Measurements from ENCODE around the gene DPYSL5.

The DPYSL5 gene

DNA sequence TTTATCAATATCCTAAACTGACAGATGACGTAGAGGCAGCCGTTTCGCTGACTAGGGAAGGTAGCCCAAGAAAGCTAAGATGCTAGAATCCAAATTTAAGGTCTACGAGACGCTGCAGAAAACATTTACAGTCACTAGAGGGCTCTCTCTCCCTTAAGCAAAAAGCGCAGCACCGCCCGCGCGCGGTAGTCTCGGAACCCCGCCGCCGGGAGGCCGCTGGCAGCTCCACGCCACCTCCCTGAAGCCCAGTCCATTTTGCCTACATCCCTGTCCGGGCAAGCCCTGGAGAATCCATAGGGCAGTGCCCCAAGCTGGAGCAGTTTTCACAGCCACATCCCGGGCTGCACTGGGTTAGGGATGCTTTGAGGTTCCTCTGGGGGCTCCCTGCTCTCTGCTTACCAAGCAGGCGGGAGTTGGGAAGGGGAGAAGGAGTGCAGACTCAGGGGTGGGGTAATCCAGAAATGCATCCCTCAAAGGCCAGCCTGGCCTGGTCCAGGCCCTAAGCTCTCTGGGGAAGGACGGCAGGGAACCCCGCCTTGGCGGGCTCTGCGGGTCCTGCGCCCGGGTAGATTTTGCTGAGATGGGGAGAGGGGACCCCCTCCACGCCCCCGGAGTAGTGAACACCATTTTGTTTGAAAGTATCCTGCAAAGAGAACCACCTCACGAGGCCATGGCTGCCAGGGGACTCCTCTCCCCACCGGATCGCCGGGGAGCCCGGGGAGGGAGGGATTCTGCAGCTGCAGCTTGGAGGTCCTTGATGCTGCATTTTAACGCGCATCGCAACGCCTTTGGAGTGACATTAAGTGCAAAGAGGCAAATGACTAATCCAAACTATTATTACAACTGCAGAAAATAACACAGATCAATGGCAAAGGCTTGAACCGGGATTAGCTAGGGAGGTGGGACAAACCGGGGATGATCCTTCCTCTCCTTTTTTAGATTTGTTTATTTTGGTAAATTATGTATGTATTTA, 1.3 kb upstream of the DPYSL5 start:
- no peak for DNase-seq (ENCODE audit: low read depth, low spot score)

DNA sequence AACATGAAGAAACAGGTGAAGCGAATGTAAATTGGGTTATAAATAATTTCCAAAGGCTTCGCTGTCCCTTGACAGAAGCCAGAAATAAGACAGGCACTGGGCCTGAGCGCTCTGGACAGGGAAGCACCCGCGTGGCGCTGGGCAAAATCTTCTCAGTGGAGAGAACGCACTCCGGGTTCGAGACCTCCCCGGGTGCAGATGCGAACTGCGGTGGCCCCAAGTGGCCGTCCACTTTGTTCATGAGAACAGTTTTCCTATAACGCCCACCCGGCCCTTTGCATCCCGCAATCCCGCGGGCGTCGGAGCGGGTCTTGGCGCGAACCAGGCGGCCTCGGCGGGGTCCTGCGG, 651 bp upstream of the DPYSL5 start:
- DNase-seq (ENCODE audit: low read depth, low spot score): no peak

DNA sequence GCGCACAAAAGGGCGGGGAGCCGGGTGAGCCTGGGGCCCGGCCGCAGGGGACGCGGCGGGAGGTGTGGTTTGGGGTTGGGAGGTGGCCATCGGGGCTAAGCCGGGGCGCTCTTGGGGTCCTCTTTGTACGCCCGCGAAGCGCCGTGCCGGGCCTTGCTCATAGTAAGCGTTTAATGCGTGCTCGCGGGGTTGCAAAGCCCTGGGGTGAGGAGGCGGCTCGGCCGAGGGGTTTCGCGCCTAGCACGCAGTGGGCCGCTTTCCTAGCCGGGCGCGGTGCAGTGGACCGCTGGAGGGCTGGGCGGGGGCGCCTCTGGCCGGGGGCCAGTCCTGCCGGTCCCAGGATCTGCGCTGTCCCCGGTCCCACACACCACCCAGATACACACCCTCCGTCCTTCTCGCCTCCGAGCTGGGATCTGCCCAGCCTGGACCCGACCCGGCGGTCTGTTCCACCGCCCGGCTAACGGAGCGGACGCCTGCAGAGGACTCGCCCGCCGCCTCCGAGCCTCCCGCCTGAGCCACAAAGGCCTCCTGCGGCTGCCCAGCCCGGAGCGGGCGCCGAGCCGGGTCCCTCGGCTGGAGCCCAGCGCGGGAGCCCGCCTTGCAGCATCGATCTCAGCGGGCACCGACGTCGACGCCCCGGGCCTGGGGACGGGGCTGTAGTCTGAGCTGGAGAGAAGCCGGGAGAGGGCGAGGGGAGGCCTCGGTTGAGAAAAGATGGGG, 564 bp downstream of the DPYSL5 start:
- DNase-seq (ENCODE audit: low read depth, low spot score): no peak

DNA sequence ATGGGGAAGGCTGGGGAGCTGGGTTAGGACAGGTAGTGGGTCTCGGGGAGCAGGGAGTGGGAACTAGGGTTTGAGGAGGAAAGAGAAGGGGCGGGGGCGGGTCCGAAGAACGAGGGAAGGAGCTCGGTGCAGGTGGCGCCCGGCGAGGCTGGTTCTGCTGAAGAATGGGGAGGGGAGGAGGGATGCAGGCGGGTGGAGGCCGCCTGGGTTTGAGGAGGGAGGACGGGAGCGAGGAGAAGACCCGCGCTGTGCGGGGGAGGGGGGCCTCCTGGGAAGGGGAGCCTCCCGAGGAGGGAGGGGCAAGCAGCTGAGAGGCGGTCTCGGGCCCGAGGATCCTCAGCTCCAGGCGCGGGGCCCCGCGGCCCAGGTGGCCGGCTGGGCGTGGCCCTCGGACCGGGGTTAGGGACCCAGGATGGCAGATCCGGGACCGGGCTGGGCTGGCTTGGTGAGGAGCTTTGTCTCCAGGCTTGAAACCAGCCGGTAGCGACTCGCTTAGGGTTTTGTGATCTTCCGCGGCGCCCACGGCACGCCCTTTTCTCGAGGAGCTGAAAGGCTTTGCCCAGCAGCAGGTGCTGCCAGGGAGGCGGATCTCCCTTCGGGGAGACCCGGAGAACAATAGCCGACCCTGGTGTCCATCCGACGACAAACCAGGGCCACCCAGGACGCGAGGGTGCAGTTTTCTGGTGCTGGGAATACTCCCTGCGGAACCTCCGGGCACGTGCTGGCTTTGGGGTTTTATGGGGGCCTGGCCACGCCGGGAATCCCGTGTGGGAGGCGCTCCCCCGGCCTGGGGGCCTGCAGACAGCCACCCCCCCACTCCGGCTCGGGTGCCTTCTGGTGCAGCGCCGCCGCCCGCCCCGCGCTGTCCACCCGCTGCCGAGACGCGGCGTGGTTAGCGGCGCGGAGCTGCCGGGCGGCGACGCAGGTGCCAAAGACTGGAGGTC, 1.4 kb downstream of the DPYSL5 start:
- DNase-seq (ENCODE audit: low read depth, low spot score): no peak

DNA sequence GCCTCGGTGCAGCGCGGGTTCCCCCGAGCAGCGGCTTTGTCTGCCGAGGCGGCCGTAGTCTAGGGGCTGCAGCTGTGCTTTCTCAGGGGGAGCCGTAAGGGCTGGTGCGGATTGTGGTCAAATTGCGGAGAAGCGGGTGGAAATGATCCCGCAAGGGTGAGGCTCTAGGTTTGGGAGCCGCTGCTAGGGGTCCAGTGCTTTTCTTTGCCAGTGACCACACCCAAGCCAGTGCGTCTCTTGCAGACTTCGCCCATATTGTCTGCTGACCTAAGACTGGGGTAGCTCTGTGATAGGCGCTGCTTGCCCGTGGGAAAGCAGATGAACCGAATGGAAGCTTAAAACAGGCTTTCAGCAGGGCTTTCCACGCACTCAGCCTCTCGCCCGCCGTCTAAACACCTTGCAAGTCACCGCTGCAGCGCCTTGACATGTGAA, 2.1 kb downstream of the DPYSL5 start:
- no peak for DNase-seq (ENCODE audit: low read depth, low spot score)

DNA sequence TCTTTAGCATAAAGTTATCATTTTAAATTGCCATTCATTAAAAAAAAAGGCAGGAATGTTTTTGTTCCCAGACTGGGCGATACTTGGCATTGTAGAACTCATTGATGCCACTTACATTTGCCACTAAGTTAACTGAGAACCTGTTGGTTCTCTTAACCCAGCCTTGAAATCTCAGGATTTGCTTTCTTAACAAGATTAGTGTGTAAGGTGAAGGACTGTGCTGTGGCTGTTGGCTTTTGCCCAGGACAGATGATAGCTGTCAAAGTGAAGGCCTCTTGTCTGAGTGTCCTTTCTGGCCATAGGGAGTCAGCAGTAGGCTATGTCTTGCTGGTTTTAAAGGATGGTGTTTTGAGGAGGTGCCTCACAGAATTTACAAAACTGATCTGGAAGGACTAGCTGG, 2.6 kb downstream of the DPYSL5 start:
- DNase-seq (ENCODE audit: low read depth, low spot score): no peak

DNA sequence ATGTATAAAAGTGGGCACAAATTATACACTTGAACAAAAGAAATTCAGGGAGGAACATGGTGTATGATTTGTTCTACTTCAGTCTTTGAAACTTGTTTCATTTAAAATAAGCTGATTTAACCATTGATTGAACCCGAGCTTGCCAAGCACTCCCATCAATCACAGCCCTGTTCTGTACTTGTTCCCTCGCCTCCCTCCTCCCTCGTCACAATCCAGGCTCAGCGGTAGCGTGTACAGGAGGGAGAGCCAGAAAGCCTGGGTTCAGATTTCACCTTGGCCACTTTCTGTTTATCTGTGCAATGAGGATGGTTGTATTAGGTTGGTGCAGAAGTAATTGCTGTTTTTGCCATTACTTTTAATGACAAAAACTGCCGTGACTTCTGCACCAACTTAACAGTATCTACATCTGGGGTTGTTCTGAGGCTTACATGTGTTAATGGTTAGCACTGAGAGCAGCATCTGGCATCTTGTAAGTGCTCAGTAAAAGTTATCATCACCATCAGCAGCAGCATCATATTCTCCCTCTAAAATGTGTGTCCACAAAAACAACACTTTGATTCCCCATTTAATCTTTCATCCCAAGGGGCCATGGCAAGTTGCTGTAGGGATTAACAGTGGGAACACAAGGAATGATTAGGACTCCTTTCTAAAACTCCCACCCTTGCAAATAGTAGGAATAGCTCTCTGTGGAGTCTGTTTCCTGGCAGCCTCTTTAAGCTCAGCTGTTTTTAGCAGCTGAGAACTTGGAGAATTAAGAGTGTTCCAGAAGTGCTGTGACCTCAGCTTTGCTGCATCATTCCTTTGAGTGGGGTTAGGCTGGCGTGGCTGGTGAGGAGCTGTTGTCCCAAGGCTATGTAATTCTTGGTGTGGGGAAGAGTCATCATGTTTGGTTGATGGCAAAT, 4.7 kb downstream of the DPYSL5 start:
- no peak for DNase-seq (ENCODE audit: low read depth, low spot score)

DNA sequence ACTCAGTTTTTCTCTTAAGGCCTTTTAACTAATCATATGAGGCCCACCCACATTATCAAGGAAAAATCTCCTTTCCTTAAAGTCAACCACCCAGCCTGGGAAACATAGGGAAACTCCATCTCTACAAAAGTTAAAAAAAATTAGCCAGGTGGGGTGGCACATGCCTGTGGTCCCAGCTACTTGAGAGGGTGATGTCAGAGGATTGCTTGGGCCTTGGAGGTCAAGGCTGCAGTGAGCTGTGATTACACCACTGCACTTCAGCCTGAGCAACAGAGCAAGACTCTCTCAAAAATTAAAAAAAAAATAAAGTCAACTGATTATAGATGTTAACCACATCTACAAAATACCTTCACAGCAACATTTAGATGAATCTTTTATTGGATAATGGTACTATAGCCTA, 5.8 kb downstream of the DPYSL5 start:
- no peak for DNase-seq (ENCODE audit: low read depth, low spot score)

DNA sequence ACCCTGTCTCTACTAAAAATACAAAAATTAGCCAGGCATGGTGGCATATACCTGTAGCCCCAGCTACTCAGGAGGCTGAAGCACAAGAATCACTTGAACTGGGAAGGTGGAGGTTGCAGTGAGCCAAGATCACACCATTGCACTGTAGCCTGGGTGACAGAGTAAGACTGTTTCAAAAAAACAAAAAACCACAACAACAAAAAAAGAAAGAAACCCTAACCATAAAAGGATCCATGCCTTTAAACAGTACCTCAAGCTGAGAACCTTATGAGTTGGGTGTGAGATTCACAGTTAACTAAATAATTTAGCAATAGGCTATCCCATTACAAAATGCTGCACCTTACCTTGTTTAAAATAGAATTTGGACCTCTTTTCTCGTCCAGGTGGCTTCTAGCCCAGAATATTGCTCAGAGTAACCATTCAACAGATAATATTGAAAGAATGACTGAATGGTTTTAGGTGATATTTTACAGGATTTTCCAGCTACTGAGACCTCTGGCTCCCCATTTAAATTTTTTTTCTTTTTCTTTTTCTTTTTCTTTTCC, 6.4 kb downstream of the DPYSL5 start:
- DNase-seq (ENCODE audit: low read depth, low spot score): no peak

DNA sequence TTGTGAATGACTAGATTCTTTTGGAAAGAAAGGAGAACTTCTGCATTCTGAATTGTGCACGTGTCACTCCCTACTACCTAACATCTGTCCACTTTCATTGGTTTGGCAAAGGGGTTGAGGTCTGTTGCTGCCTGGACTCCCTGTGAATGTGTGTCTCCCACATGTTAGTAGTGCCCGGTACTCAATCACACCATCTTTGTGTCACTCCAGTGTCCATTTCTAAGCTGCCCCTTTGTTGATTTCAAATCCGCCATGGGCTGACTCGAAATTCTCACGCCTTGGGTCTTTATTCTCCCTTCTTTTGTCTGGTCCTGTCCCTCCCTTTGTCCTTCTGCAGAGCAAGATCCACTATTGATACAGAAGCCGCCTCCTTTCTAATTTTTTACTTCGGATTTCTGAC, 7.5 kb downstream of the DPYSL5 start:
- DNase-seq (ENCODE audit: low read depth, low spot score): no peak

DNA sequence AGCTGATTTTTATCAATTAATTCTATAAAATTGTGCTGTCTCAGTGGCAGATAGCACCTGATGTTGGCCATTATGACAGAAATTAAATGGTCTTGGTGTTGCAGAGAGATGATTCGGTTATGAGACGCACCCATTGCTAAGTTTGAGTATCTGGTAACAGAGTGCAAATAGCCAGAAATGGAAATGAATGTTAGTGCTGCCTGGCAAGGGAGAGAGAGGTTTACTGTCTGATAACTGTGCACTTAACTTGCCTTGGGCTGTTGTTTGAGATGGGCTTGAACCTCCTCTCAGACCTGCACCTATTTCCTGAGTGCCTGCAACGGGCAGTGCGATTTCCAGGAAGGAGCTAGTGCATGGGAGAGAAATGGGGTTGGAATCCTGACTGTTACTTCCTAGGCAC, 11.7 kb downstream of the DPYSL5 start:
- DNase-seq (ENCODE audit: low read depth, low spot score): no peak

DNA sequence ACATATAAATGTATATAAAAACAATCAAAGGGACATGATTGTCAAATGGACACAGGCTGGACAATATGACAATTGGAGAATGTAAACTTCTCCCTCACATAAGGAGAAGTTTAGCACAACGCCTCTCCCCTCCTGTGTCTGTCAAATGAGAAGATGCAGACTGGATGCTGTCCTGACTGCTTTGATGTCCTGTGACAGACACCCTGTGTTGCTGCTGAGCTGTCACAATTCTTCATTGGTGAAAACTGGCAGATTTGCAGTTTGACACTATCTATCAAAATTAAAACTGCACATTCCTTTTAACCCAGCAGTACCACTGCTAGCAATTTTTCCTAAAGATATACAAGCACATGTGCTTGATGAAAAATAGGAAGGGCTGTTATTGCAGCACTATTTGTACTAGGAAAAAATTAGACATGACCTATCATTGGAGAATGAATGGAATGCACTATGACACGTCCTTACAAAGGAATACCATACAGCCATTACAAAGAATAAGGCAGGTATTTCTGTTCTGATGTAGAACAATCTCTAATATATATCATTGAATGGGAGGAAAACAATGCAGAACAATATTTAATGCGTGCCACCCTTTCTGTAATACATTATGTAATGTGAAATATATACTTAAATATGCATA, 12.4 kb downstream of the DPYSL5 start:
- DNase-seq (ENCODE audit: low read depth, low spot score): no peak

DNA sequence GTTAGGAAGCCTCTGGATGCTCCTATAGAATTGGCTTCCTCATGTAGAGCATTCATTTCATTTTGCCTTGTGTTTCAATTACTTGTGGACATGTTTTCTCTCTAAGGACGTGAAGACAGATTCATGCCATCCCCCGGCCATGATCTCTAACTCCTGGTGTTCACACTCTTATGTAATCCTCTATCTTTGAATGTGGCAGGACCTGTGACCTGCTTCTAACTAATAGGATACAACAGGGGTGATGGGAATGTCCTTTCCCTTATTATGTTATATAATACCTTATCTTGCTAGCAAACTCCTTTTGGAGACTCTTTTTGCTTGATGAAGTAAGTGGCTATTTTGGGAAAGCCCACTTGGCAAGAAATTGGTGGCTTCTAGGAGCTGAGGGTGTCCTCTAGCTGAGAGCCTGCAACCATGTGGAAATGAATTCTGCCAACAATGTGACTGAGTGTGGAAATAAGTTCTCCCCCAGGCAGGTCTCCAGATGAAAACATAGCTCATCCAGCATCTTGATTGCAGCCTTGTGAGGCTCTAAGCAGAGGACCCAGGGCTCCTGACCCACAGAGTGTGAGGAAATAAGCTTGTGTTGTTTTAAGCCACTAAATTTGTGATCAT, 13.8 kb downstream of the DPYSL5 start:
- no peak for DNase-seq (ENCODE audit: low read depth, low spot score)

DNA sequence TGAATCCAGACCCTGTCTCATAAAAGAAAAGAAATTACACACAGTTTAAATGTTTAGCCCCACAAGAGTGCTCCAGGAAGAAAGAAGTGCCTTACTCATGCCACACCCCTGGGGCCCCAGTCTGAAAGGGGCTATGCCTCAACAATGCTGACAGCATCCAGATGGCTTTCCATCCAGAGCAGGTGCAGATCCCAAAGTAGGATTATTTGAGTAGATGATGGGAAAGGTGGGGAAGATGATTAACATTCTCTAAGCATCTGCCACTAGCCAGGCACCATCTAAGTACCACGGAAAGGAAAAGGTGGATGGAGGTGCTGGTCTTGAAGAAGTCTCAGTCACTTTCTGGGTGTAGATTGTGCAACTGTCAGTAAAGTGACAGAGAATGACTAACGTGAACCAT, 16.3 kb downstream of the DPYSL5 start:
- DNase-seq (ENCODE audit: low read depth, low spot score): no peak

DNA sequence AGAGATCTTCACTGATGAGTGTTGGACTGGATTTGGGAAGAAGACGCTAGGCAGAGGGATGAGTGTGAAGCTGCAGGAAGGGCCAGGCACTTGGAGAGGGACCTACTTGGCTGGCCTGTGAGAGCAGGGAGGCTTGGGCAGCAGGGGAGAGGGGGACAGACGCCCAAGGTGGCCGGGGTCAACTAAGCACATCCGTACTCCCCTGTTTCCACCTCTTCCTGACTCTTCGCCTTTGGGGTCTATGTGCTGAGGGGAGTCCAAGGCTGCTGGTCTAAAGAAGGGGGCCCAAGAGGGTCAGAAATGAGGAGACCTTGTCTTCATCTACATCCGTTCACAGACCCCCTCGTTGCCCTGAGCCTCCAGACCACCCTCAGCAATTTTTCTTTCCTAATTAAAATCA, 16.7 kb downstream of the DPYSL5 start:
- no peak for DNase-seq (ENCODE audit: low read depth, low spot score)

DNA sequence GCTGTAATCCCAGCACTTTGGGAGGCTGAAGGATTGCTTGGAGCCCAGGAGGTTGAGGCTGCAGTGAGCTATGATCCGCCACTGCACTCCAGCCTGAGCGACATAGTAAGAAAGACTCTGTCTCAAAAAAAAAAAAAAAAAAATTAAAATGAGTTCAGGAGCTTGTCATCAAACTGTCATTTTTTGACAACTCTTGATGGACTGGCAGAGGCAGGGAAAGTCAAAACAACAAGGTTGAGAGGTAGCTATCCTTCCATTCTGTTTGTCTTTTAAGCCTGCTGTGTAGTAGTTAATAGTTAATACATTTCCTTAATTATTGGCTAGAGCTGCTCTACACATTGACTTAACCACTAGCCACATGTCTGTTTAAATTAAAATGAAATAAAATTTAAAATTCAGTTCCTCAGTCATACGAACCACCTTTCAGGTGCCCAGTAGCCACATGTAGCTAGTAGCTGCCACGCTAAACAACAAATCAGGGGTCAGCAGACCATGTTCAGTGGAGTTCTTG, 22.7 kb downstream of the DPYSL5 start:
- DNase-seq (ENCODE audit: low read depth, low spot score): no peak

DNA sequence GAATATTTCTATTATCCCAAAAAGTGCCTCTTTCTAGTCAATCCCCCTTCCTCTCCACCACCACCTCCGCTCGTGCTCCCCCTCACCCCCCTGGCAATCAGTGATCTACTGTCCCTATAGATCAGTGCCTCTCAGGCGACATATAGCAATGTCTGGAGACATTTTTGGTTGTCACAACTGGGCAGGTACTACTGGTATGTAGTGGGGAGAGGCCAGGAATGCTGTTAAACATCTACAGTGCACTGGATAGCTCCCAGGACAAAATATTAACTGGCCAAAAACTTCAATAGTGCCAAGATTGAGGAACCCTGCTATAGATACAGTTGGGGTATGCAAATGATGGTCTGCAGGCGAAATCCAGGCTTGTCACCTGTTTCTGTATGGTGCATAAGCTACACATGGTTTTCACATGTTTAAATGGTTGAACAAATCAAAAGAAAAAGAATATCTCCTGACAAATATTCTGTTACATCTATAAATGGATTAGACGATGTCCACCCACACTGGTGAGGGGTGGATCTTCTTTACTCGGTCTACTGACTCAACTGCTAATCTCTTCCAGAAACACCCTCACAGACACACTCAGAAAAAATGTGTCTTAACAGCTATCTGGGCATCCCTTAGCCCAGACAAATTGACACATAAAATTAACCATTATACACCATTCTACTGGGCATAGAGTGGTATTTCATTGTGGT, 25.5 kb downstream of the DPYSL5 start:
- no peak for DNase-seq (ENCODE audit: low read depth, low spot score)

DNA sequence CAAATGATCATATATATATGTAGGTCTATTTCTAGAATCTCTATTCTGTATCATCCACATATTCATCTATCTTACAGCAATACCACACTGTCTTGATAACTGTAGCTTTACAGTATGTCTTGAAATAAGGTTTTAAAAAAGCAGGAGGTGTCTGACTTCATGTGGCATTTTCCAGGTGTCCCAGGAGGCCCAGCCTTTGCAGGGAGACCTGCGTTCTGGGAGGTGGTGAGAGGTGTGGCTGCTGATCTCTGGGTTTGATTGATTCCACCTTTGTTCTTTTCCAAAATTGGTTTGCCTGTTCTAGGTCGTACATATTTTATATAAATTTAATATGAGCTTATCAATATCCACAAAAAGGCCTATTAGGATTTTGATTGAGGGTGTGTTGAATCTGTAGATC, 26.6 kb downstream of the DPYSL5 start:
- DNase-seq (ENCODE audit: low read depth, low spot score): no peak

Measured in iPS DF 19.7 (cell line).